Measurements from ENCODE around the gene GABRB1. TPM values are rescaled to one million over a fixed set of nuclear protein-coding genes. Genes with fewer than 3 reads are reported as not detected.

The GABRB1 gene
- total and polyA plus RNA-seq, 2 experiments from 2014 or later, result 0.26 to 0.97 TPM

DNA sequence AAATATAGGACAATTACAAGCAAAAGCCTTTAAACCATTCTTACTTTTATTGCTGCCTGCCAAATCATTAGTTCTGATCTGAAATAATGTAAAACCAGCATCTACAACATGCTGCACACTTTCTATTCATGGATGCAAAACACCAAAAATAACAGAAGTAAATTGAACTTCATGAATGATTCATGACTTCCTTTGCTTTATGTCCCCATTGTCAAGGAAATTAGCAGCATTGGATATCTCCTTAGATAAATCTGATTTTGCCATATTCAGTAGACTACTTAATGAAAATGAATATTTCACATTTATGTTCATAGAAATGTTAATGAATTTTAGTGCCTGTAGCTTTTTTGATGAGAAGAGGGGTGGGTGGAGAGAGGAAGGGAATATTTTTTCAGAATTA is 299.5 kb downstream of the GABRB1 start:
- H3K79me2 ChIP-seq (replicated peaks; ENCODE audit: insufficient read depth), result no peaks in the 10 kb centered on the region
- no peaks in the 10 kb centered on the region for H3K4me1 ChIP-seq (ENCODE audit: insufficient read depth)
- H3K4me3 ChIP-seq, result no peak overlapping the region
- H2AFZ ChIP-seq, result no peak overlapping the region
- no peaks in the 10 kb centered on the region for H3K9me3 Mint-ChIP-seq
- no peaks in the 10 kb centered on the region for H3F3A ChIP-seq (replicated peaks; ENCODE audit: low read depth)
- H3K27me3 ChIP-seq (ENCODE audit: insufficient read depth), result no peaks in the 10 kb centered on the region
- no peaks in the 10 kb centered on the region for H3K27me3 Mint-ChIP-seq (ENCODE audit: insufficient read depth, low read depth, poor library complexity)
- no peak overlapping the region for H3K27ac ChIP-seq (ENCODE audit: low read depth)
- TF ChIP-seq NANOG (IDR thresholded peaks at IDR 0.05; ENCODE audit: borderline replicate concordance) (no peak), CTCF (conservative IDR thresholded peaks at IDR 0.05; ENCODE audit: low read depth in 2 of 2) (no peak), POLR2AphosphoS5 (IDR thresholded peaks at IDR 0.05; ENCODE audit: low read depth) (no peak), STAT1 (IDR thresholded peaks at IDR 0.05; ENCODE audit: unreplicated experiment) (no peak)
- TF ChIP-seq, protein P1, sequence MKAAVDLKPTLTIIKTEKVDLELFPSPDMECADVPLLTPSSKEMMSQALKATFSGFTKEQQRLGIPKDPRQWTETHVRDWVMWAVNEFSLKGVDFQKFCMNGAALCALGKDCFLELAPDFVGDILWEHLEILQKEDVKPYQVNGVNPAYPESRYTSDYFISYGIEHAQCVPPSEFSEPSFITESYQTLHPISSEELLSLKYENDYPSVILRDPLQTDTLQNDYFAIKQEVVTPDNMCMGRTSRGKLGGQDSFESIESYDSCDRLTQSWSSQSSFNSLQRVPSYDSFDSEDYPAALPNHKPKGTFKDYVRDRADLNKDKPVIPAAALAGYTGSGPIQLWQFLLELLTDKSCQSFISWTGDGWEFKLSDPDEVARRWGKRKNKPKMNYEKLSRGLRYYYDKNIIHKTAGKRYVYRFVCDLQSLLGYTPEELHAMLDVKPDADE (IDR thresholded peaks at IDR 0.05), result no peak
- H3K4me2 ChIP-seq, result no peak overlapping the region
- ATAC-seq, result no peak
- H4K20me1 ChIP-seq (replicated peaks; ENCODE audit: insufficient read depth), result no peaks in the 10 kb centered on the region
- H3K4me3 Mint-ChIP-seq, result no peak overlapping the region
- DNase-seq (ENCODE audit: low spot score), result no peak
- H3K36me3 ChIP-seq (ENCODE audit: insufficient read depth), result no peaks in the 10 kb centered on the region
- no peak overlapping the region for H3K27ac Mint-ChIP-seq
- no peaks in the 10 kb centered on the region for H3K9me2 ChIP-seq (ENCODE audit: insufficient read depth)
- no peaks in the 10 kb centered on the region for H3K4me1 Mint-ChIP-seq
- no peaks in the 10 kb centered on the region for H3K36me3 Mint-ChIP-seq (ENCODE audit: low read depth)

- no peaks in the 10 kb centered on the region for H3K79me2 ChIP-seq (replicated peaks; ENCODE audit: insufficient read depth)
- Mint-ChIP-seq H3K4me1 (no peaks in the 10 kb centered on the region), H3K4me3 (no peak overlapping the region), H3K36me3 (ENCODE audit: low read depth) (no peaks in the 10 kb centered on the region), H3K27ac (no peak overlapping the region), H3K9me3 (no peaks in the 10 kb centered on the region), H3K27me3 (ENCODE audit: insufficient read depth, low read depth, poor library complexity) (peaks cover 2% of the 10 kb centered on the region)
- no peaks in the 10 kb centered on the region for H3F3A ChIP-seq (replicated peaks; ENCODE audit: low read depth)
- no peaks in the 10 kb centered on the region for H3K4me1 ChIP-seq (ENCODE audit: insufficient read depth)
- H2AFZ ChIP-seq, result no peak overlapping the region
- TF ChIP-seq STAT1 (IDR thresholded peaks at IDR 0.05; ENCODE audit: unreplicated experiment) (no peak), CREB1 (CRISPR knock-in tag; IDR thresholded peaks at IDR 0.05; ENCODE audit: low read depth) (no peak), ZNF331 (CRISPR knock-in tag; IDR thresholded peaks at IDR 0.05; ENCODE audit: low read depth) (no peak), ZNF114 (CRISPR knock-in tag; IDR thresholded peaks at IDR 0.05) (no peak), JUNB (IDR thresholded peaks at IDR 0.05; ENCODE audit: unreplicated experiment) (no peak), EZH2 (IDR thresholded peaks at IDR 0.05; ENCODE audit: low read depth, unreplicated experiment) (no peak), CTCF (conservative IDR thresholded peaks at IDR 0.05; ENCODE audit: low read depth in 2 of 2) (no peak)
- TF ChIP-seq, protein P1 (IDR thresholded peaks at IDR 0.05), result no peak
- no peaks in the 10 kb centered on the region for H4K20me1 ChIP-seq (replicated peaks; ENCODE audit: insufficient read depth)
- no peak overlapping the region for H3K4me3 ChIP-seq
- H3K4me2 ChIP-seq, result no peak overlapping the region
- no peaks in the 10 kb centered on the region for H3K36me3 ChIP-seq (ENCODE audit: insufficient read depth)
- no peak for ATAC-seq
- DNase-seq (ENCODE audit: low spot score), result no peak
- no peaks in the 10 kb centered on the region for H3K27me3 ChIP-seq (ENCODE audit: insufficient read depth)
- H3K9me2 ChIP-seq (ENCODE audit: insufficient read depth), result no peaks in the 10 kb centered on the region
- H3K27ac ChIP-seq (ENCODE audit: low read depth), result no peak overlapping the region
Measured at GRCh38 chr4:47334652-47335051, 303.3 kb downstream of the GABRB1 start.

Data from GM23338 (cell line).